Right lung (tissue), 5 donors: ENCODE data around the gene KIAA0319L. TPM values are rescaled to one million over a fixed set of nuclear protein-coding genes. Genes with fewer than 3 reads are reported as not detected.
A peak's percentile ranks its signal among the peaks of the same experiment; 100 is the strongest.

Experiments
- DNase-seq, 2 donors: peaks; one replicate each; pipeline ENCODE4 v3.0.0-alpha.2; 2013
- polyA plus RNA-seq, 5 donors: library from polyadenylated mRNA; unstranded; fragments of 120-200 nt; gene quantifications; one replicate each; pipeline versions ENCODE4 v1.2.1 to v1.2.3, GENCODE V29; 2013; ENCODE audit warnings: inconsistent platforms in 1 of 5, low replicate concordance in 1 of 5; ENCODE audit not compliant: insufficient read length in 5 of 5, insufficient read depth in 1 of 5

KIAA0319L gene
- polyA plus RNA-seq, 5 donors = 68.7 to 103 (median 88.2) TPM

- DNase-seq = no peak
Observed at GRCh38 chr1:35564884-35565741, 7.9 kb upstream of the KIAA0319L start.

GRCh38 chr1:35564037-35564883 lies 7.1 kb upstream of the KIAA0319L start:
- peak in 1 of 2 donors; percentile 68 for DNase-seq

GRCh38 chr1:35563166-35563565 lies 6.0 kb upstream of the KIAA0319L start:
- DNase-seq = no peak

- no peak for DNase-seq
Observed at GRCh38 chr1:35561972-35562680, 4.9 kb upstream of the KIAA0319L start.

GRCh38 chr1:35561297-35561971 lies 4.2 kb upstream of the KIAA0319L start:
- DNase-seq = no peak

GRCh38 chr1:35560256-35561225 lies 3.3 kb upstream of the KIAA0319L start:
- DNase-seq = no peak

- DNase-seq = no peak
Observed at GRCh38 chr1:35559317-35559944, 2.2 kb upstream of the KIAA0319L start.

GRCh38 chr1:35558374-35559316 lies 1.4 kb upstream of the KIAA0319L start:
- no peak for DNase-seq

GRCh38 chr1:35557611-35558373 lies 589 bp upstream of the KIAA0319L start, which contains the start of gene NCDN:
Gene NCDN (plus strand): TSS chr1:35557799. CDS start chr1:35558191, 392 bp downstream.
- peak in 1 of 2 donors; percentile 99 for DNase-seq

GRCh38 chr1:35556484-35557117 lies 602 bp downstream of the KIAA0319L start:
- no peak for DNase-seq

GRCh38 chr1:35555601-35556477 lies 1.4 kb downstream of the KIAA0319L start:
- DNase-seq = no peak

GRCh38 chr1:35555212-35555584 lies 2.0 kb downstream of the KIAA0319L start:
- DNase-seq = no peak

GRCh38 chr1:35554266-35555211 lies 2.7 kb downstream of the KIAA0319L start:
- no peak for DNase-seq

GRCh38 chr1:35553851-35554250 lies 3.4 kb downstream of the KIAA0319L start:
- no peak for DNase-seq

GRCh38 chr1:35546614-35547013 lies 10.6 kb downstream of the KIAA0319L start:
- no peak for DNase-seq
